Measurements from ENCODE around the gene RNASEH2A. TPM values are rescaled to one million over a fixed set of nuclear protein-coding genes. Genes with fewer than 3 reads are reported as not detected.
A peak's percentile ranks its signal among the peaks of the same experiment; 100 is the strongest.

RNASEH2A gene
- total and polyA plus RNA-seq, 2 of the 13 experiments (the other 11 are each of a cell fraction or from before 2014, with no cell fraction given) = 25.1 to 35.8 TPM

- TF ChIP-seq DBP (CRISPR knock-in tag; IDR thresholded peaks at IDR 0.05; ENCODE audit: not compliant biosample characterization) (no peak), ZNF781 (CRISPR knock-in tag; IDR thresholded peaks at IDR 0.05; ENCODE audit: borderline replicate concordance, not compliant biosample characterization) (no peak), GMEB1 (CRISPR knock-in tag; IDR thresholded peaks at IDR 0.05; ENCODE audit: borderline replicate concordance) (peak; percentile 40; the same call in 1 of the 2 replicates), PBX2 (CRISPR knock-in tag; IDR thresholded peaks at IDR 0.05) (no peak), HNRNPH1 (optimal IDR thresholded peaks at IDR 0.05; ENCODE audit: low read depth, low read length) (no peak), STAG1 (CRISPR knock-in tag; IDR thresholded peaks at IDR 0.05) (peak; percentile 87), HDAC1 (CRISPR knock-in tag; IDR thresholded peaks at IDR 0.05) (peak; percentile 64; the same call in 1 of the 2 replicates), ZNF589 (CRISPR knock-in tag; conservative IDR thresholded peaks at IDR 0.05) (peak; percentile 52; the same call in 1 of the 2 replicates), TEAD2 (CRISPR knock-in tag; IDR thresholded peaks at IDR 0.05) (no peak), IKZF4 (CRISPR knock-in tag; IDR thresholded peaks at IDR 0.05; ENCODE audit: borderline replicate concordance, low read depth, not compliant biosample characterization) (no peak), TFDP1 (CRISPR knock-in tag; IDR thresholded peaks at IDR 0.05; ENCODE audit: borderline replicate concordance) (peak; percentile 59; the same call in 1 of the 2 replicates), ZNF761 (CRISPR knock-in tag; conservative IDR thresholded peaks at IDR 0.05) (peak; percentile 66; the same call in 1 of the 2 replicates), SOX6 (IDR thresholded peaks at IDR 0.05) (no peak), SOX6 (CRISPR knock-in tag; IDR thresholded peaks at IDR 0.05) (peak; percentile 51), RXRA (CRISPR knock-in tag; IDR thresholded peaks at IDR 0.05) (peak; percentile 58; the same call in 1 of the 2 replicates), ZBTB33 (CRISPR knock-in tag; IDR thresholded peaks at IDR 0.05) (0 out of 2 replicates have a peak, but pooled peaks have one; percentile 40), REXO4 (CRISPR knock-in tag; IDR thresholded peaks at IDR 0.05; ENCODE audit: borderline replicate concordance) (no peak), ZNF780A (CRISPR knock-in tag; IDR thresholded peaks at IDR 0.05) (no peak; the same call in 1 of the 2 replicates), TEAD3 (CRISPR knock-in tag; optimal IDR thresholded peaks at IDR 0.05; ENCODE audit: borderline replicate concordance) (peak; percentile 50), PPARG (CRISPR knock-in tag; conservative IDR thresholded peaks at IDR 0.05) (peak; percentile 20; the same call in 1 of the 2 replicates), HIC2 (CRISPR knock-in tag; IDR thresholded peaks at IDR 0.05; ENCODE audit: low read depth) (no peak)
These were observed 40.3 kb upstream of the RNASEH2A start (continued) for GRCh38 chr19:12766051-12766521.
